PC-3 (cell line): ENCODE results near the gene MYMK. TPM values are rescaled to one million over a fixed set of nuclear protein-coding genes. Genes with fewer than 3 reads are reported as not detected.

ENCODE experiments used
- ATAC-seq: fragments of 200-7000 bp; cut with Tn5 transposase; 2 replicates; pipeline ENCODE4 v1.9.1; 2020; ENCODE audit warnings: mild to moderate bottlenecking, moderate library complexity
- BruUV-seq: library from RNA; stranded (reverse); fragments of 400-500 nt; replicated peaks from 2 replicates; lab custom pipeline; 2021; lab: Mats Ljungman, UMichigan
- CTCF ChIA-PET: fragments of 300-600 bp; sonication (Branson Sonifier 250); formaldehyde crosslinking; loops from one replicate; lab custom pipeline; 2022; ENCODE audit warnings: antibody characterized with exemption; lab: Charles Lee
- POLR2A ChIA-PET: fragments of 300-600 bp; sonication (Branson Sonifier 250); formaldehyde crosslinking; loops from one replicate; lab custom pipeline; 2022; ENCODE audit warnings: antibody characterized with exemption; ENCODE audit not compliant: unreplicated experiment; lab: Charles Lee
- DNase-seq: peaks from one replicate; pipeline ENCODE4 v3.0.0-alpha.2; 2015
- H2AFZ ChIP-seq: fragments of 300-600 bp; sonication (generic); 2 replicates; pipeline ENCODE4 v1.6.0; 2016; ENCODE audit warnings: antibody characterized with exemption, low read length
- H3F3A ChIP-seq: fragments of 300-600 bp; sonication (generic); one replicate; pipeline ENCODE4 v1.6.0; 2017; ENCODE audit warnings: antibody characterized with exemption, low read length, control low read depth, mild to moderate bottlenecking; ENCODE audit not compliant: unreplicated experiment
- H3K27ac ChIP-seq: fragments of 300-600 bp; sonication (generic); 2 replicates; pipeline ENCODE4 v1.5.1; 2016; ENCODE audit warnings: mild to moderate bottlenecking, low read length
- H3K27me3 ChIP-seq: fragments of 300-600 bp; sonication (generic); 2 replicates; pipeline ENCODE4 v1.6.1; 2016; ENCODE audit warnings: low read length, mixed read lengths
- H3K36me3 ChIP-seq: fragments of 300-600 bp; sonication (generic); 2 replicates; pipeline ENCODE4 v1.6.1; 2016; ENCODE audit warnings: low read depth, mixed run types, low read length, mixed read lengths
- H3K4me1 ChIP-seq: fragments of 300-600 bp; sonication (generic); 2 replicates; pipeline ENCODE4 v1.5.1; 2016; ENCODE audit warnings: low read length; ENCODE audit not compliant: insufficient read depth
- H3K4me2 ChIP-seq: fragments of 300-600 bp; sonication (generic); 2 replicates; pipeline ENCODE4 v1.6.0; 2016; ENCODE audit warnings: low read length
- H3K4me3 ChIP-seq: fragments of 300-600 bp; sonication (generic); 2 replicates; pipeline ENCODE4 v1.5.1; 2016; ENCODE audit warnings: mild to moderate bottlenecking, low read length, mixed read lengths
- H3K79me2 ChIP-seq: fragments of 300-600 bp; sonication (generic); 2 replicates; pipeline ENCODE4 v1.6.1; 2017; ENCODE audit warnings: low read length, mixed read lengths
- H3K9ac ChIP-seq: fragments of 300-600 bp; sonication (generic); 2 replicates; pipeline ENCODE4 v1.6.0; 2016; ENCODE audit warnings: mild to moderate bottlenecking, low read length
- H3K9me2 ChIP-seq: fragments of 300-600 bp; sonication (generic); replicated peaks from 2 replicates; pipeline ENCODE4 v1.6.1; 2016; ENCODE audit warnings: mixed run types, low read length, mixed read lengths
- H3K9me3 ChIP-seq: fragments of 300-600 bp; sonication (generic); 2 replicates; pipeline ENCODE4 v1.6.1; 2016; ENCODE audit warnings: low read length, mixed read lengths
- H4K20me1 ChIP-seq: fragments of 300-600 bp; sonication (generic); 2 replicates; pipeline ENCODE4 v1.6.1; 2016; ENCODE audit warnings: low read length, mixed read lengths
- EZH2 ChIP-seq: fragments of 300-600 bp; sonication (generic); IDR thresholded peaks from one replicate; pipeline ENCODE4 v1.6.1; 2017; ENCODE audit warnings: antibody characterized with exemption, mild to moderate bottlenecking, low read length; ENCODE audit not compliant: unreplicated experiment
- EZH2phosphoT487 ChIP-seq: fragments of 300-600 bp; sonication (generic); IDR thresholded peaks from 2 replicates; pipeline ENCODE4 v1.6.1; 2018; ENCODE audit warnings: mild to moderate bottlenecking, antibody characterized with exemption, low read length, borderline replicate concordance
- intact Hi-C: fragments of 100-400 bp; cut with micrococcal nuclease; formaldehyde crosslinking; loops from 2 replicates; pipeline ENCODE4 v1.9.0; 2023
- total RNA-seq: library from RNA; depleted of rRNA; stranded (reverse); fragments of >200 nt; gene quantifications from 2 replicates; pipeline ENCODE4 v1.2.3, GENCODE V29; 2014
- TF ChIP-seq, protein P1 (sequence below): fragments of 300-600 bp; sonication (generic); conservative IDR thresholded peaks from 2 replicates; pipeline ENCODE4 v1.5.1; 2017; ENCODE audit warnings: antibody characterized with exemption, low read depth, mild to moderate bottlenecking, low read length

Gene MYMK
- total RNA-seq, 1 experiment from 2014 or later, result not detected

DNA sequence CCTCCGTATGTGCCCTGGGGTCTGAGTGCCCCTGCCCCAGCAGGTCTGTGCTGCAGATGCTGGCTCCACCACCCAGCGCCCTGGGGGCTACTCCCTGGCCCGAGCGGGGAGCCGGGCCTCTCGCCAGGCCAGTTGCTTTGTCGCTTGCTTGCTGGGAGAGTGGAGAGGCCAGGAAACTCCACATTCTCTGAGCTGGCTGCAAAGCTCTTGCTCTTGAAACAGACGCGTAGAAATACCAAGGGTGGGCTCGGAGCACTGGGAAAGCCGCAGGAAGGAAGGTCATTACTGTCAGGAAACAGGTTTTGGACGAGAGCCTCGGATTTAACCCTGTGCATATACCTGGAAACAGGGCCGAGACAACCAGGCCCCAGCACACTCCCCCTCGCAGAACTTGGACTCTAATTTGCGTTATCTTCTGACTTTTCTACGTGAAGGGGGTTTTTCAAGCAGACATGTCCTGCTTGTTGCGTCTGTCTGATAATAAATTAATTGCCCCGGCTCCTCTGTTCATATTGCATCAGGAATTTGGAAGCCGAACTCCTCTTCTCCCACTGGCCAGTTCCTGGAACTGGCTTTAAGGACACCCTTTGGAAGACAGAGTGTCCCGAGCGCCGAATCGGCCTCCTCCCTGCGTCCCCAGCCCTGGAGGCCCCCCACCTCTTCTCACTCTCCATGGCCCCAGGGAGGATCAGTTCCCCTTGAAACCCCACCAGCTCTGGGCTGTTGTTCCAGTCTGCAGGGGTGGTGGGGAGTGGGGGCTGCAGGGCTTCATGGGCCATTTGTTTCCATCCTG, 20.9 kb upstream of the MYMK start:
- Histone ChIP-seq H3K9ac (no peak overlapping the region), H3F3A (no peaks in the 10 kb centered on the region), H3K4me3 (no peak overlapping the region), H3K9me2 (no peaks in the 10 kb centered on the region), H3K4me1 (no peaks in the 10 kb centered on the region), H3K36me3 (no peaks in the 10 kb centered on the region), H2AFZ (no peak overlapping the region), H3K27me3 (no peaks in the 10 kb centered on the region), H4K20me1 (no peaks in the 10 kb centered on the region), H3K79me2 (no peaks in the 10 kb centered on the region), H3K27ac (no peak overlapping the region), H3K4me2 (no peak overlapping the region), H3K9me3 (no peaks in the 10 kb centered on the region)
- CTCF ChIA-PET, result no interaction called here
- BruUV-seq, result no TSS peak
- POLR2A ChIA-PET, result no interaction called here
- DNase-seq (no peak), ATAC-seq (no peak)
- TF ChIP-seq, protein P1, sequence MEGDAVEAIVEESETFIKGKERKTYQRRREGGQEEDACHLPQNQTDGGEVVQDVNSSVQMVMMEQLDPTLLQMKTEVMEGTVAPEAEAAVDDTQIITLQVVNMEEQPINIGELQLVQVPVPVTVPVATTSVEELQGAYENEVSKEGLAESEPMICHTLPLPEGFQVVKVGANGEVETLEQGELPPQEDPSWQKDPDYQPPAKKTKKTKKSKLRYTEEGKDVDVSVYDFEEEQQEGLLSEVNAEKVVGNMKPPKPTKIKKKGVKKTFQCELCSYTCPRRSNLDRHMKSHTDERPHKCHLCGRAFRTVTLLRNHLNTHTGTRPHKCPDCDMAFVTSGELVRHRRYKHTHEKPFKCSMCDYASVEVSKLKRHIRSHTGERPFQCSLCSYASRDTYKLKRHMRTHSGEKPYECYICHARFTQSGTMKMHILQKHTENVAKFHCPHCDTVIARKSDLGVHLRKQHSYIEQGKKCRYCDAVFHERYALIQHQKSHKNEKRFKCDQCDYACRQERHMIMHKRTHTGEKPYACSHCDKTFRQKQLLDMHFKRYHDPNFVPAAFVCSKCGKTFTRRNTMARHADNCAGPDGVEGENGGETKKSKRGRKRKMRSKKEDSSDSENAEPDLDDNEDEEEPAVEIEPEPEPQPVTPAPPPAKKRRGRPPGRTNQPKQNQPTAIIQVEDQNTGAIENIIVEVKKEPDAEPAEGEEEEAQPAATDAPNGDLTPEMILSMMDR, result no peak
- no peak for TF ChIP-seq EZH2phosphoT487
- TF ChIP-seq EZH2, result no peak
- intact Hi-C loops, result no loop called here

GRCh38 chr9:133543772-133544467, 19.2 kb upstream of the MYMK start:
- TF ChIP-seq, protein P1, result no peak
- TF ChIP-seq EZH2phosphoT487 (no peak), EZH2 (no peak)
- Histone ChIP-seq H3F3A (no peaks in the 10 kb centered on the region), H3K27ac (no peak overlapping the region), H3K36me3 (no peaks in the 10 kb centered on the region), H3K9me2 (no peaks in the 10 kb centered on the region), H3K4me2 (no peak overlapping the region), H3K9ac (no peak overlapping the region), H3K9me3 (no peaks in the 10 kb centered on the region), H4K20me1 (no peaks in the 10 kb centered on the region), H2AFZ (no peak overlapping the region), H3K4me1 (no peaks in the 10 kb centered on the region), H3K27me3 (no peaks in the 10 kb centered on the region), H3K4me3 (no peak overlapping the region), H3K79me2 (no peaks in the 10 kb centered on the region)
- CTCF ChIA-PET, result no interaction called here
- DNase-seq (no peak), ATAC-seq (no peak)
- POLR2A ChIA-PET, result no interaction called here
- no TSS peak for BruUV-seq
- intact Hi-C loops, result no loop called here

- BruUV-seq, result no TSS peak
- no peaks in the 10 kb centered on the region for H3K9me3 ChIP-seq
- no peak overlapping the region for H3K9ac ChIP-seq
- no peaks in the 10 kb centered on the region for H3K9me2 ChIP-seq
- H3K36me3 ChIP-seq, result no peaks in the 10 kb centered on the region
- no peaks in the 10 kb centered on the region for H4K20me1 ChIP-seq
- ChIA-PET POLR2A (no interaction called here), CTCF (no interaction called here)
- DNase-seq, result no peak
- intact Hi-C loops, result no loop called here
- H3K4me3 ChIP-seq, result no peak overlapping the region
- no peak overlapping the region for H3K4me2 ChIP-seq
- TF ChIP-seq, protein P1, result no peak
- TF ChIP-seq EZH2phosphoT487 (no peak), EZH2 (no peak)
- no peak overlapping the region for H2AFZ ChIP-seq
- H3K27me3 ChIP-seq, result no peaks in the 10 kb centered on the region
- H3K4me1 ChIP-seq, result no peaks in the 10 kb centered on the region
- ATAC-seq, result no peak
- H3F3A ChIP-seq, result no peaks in the 10 kb centered on the region
- H3K79me2 ChIP-seq, result no peaks in the 10 kb centered on the region
- no peak overlapping the region for H3K27ac ChIP-seq
Measured at GRCh38 chr9:133542002-133542401, 17.2 kb upstream of the MYMK start.
